CMK (cell line): Measurements from ENCODE around the gene SH3BGRL2.
"Not testable (repeated sequence)": the region's sequence is repeated elsewhere in the genome, so short reads cannot be mapped to it uniquely, and the experiment has no call there.

Experiments
- DNase-seq: peaks from one replicate; pipeline ENCODE4 v3.0.0-alpha.2; 2010; ENCODE audit warnings: low read depth

Gene SH3BGRL2

GRCh38 chr6:79745282-79745681, 114.2 kb downstream of the SH3BGRL2 start:
- DNase-seq: not testable (repeated sequence)

GRCh38 chr6:79746325-79746724, 115.2 kb downstream of the SH3BGRL2 start:
- DNase-seq: not testable (repeated sequence)

GRCh38 chr6:79750806-79751205, 119.7 kb downstream of the SH3BGRL2 start:
- DNase-seq: no peak
